ENCODE data around the gene STAT3. TPM values are rescaled to one million over a fixed set of nuclear protein-coding genes. Genes with fewer than 3 reads are reported as not detected.

STAT3 gene
- total and polyA plus RNA-seq, 9 of the 15 experiments (the other 6 are each of a cell fraction or from before 2014, with no cell fraction given) = 90.0 to 179 (median 114) TPM

- no peak for TF ChIP-seq PTTG1 (tag; IDR thresholded peaks at IDR 0.05; ENCODE audit: low read depth)
- no peak for TF ChIP-seq PCBP1 (IDR thresholded peaks at IDR 0.05; ENCODE audit: low read depth, low read length, poor library complexity, severe bottlenecking)
- TF ChIP-seq ZNF584 (CRISPR knock-in tag; IDR thresholded peaks at IDR 0.05; ENCODE audit: low read depth) = no peak
- no peak for TF ChIP-seq NCOA2 (IDR thresholded peaks at IDR 0.05; ENCODE audit: partially characterized antibody in 2 of 2)
- no peak for TF ChIP-seq ZFP30 (CRISPR knock-in tag; IDR thresholded peaks at IDR 0.05; ENCODE audit: borderline replicate concordance)
- TF ChIP-seq, protein P1, sequence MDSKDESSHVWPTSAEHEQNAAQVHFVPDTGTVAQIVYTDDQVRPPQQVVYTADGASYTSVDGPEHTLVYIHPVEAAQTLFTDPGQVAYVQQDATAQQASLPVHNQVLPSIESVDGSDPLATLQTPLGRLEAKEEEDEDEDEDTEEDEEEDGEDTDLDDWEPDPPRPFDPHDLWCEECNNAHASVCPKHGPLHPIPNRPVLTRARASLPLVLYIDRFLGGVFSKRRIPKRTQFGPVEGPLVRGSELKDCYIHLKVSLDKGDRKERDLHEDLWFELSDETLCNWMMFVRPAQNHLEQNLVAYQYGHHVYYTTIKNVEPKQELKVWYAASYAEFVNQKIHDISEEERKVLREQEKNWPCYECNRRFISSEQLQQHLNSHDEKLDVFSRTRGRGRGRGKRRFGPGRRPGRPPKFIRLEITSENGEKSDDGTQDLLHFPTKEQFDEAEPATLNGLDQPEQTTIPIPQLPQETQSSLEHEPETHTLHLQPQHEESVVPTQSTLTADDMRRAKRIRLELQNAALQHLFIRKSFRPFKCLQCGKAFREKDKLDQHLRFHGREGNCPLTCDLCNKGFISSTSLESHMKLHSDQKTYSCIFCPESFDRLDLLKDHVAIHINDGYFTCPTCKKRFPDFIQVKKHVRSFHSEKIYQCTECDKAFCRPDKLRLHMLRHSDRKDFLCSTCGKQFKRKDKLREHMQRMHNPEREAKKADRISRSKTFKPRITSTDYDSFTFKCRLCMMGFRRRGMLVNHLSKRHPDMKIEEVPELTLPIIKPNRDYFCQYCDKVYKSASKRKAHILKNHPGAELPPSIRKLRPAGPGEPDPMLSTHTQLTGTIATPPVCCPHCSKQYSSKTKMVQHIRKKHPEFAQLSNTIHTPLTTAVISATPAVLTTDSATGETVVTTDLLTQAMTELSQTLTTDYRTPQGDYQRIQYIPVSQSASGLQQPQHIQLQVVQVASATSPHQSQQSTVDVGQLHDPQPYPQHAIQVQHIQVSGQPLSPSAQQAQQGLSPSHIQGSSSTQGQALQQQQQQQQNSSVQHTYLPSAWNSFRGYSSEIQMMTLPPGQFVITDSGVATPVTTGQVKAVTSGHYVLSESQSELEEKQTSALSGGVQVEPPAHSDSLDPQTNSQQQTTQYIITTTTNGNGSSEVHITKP (IDR thresholded peaks at IDR 0.05; ENCODE audit: partially characterized antibody) = no peak
- TF ChIP-seq PREB (CRISPR knock-in tag; IDR thresholded peaks at IDR 0.05) = no peak
- TF ChIP-seq CEBPB (tag; IDR thresholded peaks at IDR 0.05) = no peak
- no peak for TF ChIP-seq ZNF561 (CRISPR knock-in tag; conservative IDR thresholded peaks at IDR 0.05)
- TF ChIP-seq YY1 (IDR thresholded peaks at IDR 0.05; ENCODE audit: borderline replicate concordance in 1 of 3, control insufficient read depth in 1 of 3, extremely low read depth in 1 of 3, insufficient read depth in 3 of 3, insufficient read length in 1 of 3, insufficient replicate concordance in 2 of 3, low read depth in 1 of 3, low read length in 2 of 3) = peak in 2 of 3 experiments; percentile 55 to 72
- no peak for TF ChIP-seq ZNF778 (CRISPR knock-in tag; IDR thresholded peaks at IDR 0.05)
- TF ChIP-seq GTF2A2 (tag; IDR thresholded peaks at IDR 0.05) = no peak
- no peak for TF ChIP-seq PURB (CRISPR knock-in tag; IDR thresholded peaks at IDR 0.05; ENCODE audit: low read depth)
- no peak for TF ChIP-seq ZNF644 (tag; IDR thresholded peaks at IDR 0.05; ENCODE audit: low read depth)
- TF ChIP-seq EP400 (IDR thresholded peaks at IDR 0.05) = peak; percentile 56; the same call in 1 of the 2 replicates
- no peak for TF ChIP-seq DEAF1 (CRISPR knock-in tag; IDR thresholded peaks at IDR 0.05)
- no peak for TF ChIP-seq MED1 (CRISPR knock-in tag; IDR thresholded peaks at IDR 0.05; ENCODE audit: borderline replicate concordance)
- no peak for TF ChIP-seq ZNF696 (CRISPR knock-in tag; conservative IDR thresholded peaks at IDR 0.05)
- no peak for TF ChIP-seq ZNF232 (CRISPR knock-in tag; IDR thresholded peaks at IDR 0.05)
- no peak for TF ChIP-seq ZKSCAN3 (CRISPR knock-in tag; IDR thresholded peaks at IDR 0.05)
- no peak for TF ChIP-seq ZNF766 (CRISPR knock-in tag; conservative IDR thresholded peaks at IDR 0.05)
- no peak for TF ChIP-seq GATAD2A (IDR thresholded peaks at IDR 0.05)
Measured at GRCh38 chr17:42288803-42289610, 99.2 kb downstream of the STAT3 start (continued).
